ENCODE data around the gene BYSL.
A peak's percentile ranks its signal among the peaks of the same experiment; 100 is the strongest.
"Not testable (repeated sequence)": the region's sequence is repeated elsewhere in the genome, so short reads cannot be mapped to it uniquely, and the experiment has no call there.

BYSL gene

GRCh38 chr6:41942067-41942851, 21.0 kb downstream of the BYSL start:
- peak; percentile 40 for DNase-seq

DNA sequence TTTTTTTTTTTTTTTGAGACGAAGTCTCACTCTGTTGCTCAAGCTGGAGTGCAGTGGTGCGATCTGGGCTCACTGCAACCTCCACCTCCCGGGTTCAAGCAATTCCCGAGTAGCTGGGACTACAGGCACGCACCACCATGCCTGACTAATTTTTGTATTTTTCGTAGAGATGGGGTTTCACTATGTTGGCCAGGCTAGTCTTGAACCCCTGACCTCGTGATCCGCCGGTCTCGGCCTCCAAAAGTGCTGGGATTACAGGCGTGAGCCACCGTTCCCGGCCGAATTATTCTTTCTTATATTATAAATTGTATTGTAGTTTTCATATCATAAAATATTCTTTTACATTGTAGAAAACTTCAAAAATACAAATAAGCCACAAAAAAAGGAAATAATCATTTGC, 21.6 kb downstream of the BYSL start:
- not testable (repeated sequence) for DNase-seq

DNA sequence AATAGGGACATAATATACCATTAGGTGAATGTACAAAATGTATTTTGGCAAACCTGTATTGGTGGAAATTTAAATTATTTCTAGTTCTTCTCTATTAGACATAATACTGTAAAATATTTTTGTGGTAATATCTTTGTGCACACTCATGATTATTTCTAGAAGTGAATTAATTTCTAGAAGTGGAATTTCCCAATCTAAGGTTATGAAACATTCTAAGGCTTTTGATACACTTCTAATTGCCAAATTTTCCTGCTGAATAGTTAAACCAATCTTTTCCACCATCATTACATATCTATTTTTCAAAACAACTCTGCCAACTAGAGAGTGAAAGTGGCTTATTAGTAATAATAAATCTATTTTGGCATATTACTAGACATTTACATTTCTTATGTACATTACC, 22.2 kb downstream of the BYSL start:
- DNase-seq = no peak

DNA sequence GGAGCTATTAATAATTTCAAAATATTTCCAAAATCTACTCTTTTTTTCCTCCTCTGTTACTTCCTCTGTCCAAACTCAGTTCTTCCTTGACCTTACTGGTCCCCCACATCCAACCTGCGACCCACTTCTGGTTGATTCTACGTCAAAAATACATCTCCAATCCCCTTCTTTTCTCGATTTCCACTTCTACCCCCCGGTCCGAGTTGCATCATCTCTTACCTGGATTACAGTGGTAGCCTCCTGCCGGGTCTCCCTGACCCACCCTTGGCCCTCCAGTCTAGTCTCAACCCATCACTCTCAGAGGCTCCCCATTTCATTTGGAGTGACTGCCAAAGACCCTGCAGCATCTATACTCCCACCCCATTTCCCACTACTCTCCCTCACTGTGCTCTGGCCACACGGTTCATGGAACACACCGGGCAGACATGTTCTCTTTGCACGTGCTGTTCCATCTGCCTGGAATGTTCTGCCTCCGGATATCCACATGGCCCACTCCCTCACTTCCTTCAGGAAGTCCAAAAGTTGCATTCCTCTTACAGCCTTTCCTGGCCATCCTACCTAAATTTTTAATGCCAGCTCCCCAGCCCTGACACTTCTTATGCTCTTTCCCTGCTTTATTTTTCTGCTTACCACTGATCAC, 26.4 kb downstream of the BYSL start:
- DNase-seq = no peak

DNA sequence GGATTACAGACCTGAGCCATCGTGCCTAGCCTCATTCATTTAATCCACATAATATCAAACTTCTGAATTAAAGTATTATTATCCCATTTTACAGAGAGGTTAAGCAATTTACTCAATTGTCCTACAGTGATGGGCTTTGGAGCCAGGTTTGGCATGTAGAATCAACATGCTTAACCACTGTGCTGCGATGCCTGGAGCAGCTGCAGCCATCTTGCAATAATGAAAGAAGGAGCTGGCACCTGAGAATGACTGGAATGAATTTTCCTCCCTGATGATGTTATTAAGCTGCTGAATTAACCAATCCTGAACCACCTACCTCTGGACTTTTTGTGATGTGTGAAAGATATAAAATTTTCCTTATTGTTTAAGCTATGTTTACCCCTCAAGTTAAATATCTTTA, 33.4 kb downstream of the BYSL start:
- no peak for DNase-seq

DNA sequence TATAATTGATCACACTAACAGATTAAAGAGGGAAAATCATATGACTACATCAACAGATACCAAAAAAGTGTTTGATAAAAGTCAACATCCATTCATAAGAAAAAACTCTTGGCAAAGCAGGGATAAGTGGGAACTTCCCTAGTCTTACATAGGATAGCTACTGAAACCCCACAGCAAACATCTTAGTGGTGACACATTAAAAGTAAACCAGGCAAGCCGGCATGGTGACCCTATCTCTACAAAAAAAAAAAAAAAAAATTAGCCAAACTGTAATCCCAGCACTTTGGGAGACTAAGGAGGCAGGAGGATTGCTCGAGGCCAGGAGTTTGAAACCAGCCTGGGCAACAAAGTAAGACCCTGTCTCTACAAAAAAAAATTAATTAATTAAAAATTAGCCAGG, 34.1 kb downstream of the BYSL start:
- DNase-seq = no peak

DNA sequence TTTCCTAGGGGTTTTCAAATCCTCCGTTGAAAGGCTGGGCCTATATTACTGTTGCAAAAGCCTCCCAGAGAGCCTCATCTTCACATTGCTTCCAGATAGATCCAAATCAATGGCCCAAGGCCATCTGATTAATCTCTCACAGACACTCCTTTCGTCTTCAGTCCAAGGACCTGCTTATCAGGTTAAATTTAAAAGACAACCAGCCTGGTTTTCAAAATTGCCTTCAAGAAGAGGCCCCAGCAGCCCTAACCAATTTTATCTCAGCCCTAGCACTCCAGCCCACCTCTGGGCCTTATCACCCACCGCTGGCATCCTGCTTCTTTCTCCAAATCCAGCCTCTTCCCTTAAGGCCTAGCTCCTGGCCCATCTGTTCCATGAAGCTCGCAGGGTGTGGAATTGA, 35.8 kb downstream of the BYSL start:
- no peak for DNase-seq

DNA sequence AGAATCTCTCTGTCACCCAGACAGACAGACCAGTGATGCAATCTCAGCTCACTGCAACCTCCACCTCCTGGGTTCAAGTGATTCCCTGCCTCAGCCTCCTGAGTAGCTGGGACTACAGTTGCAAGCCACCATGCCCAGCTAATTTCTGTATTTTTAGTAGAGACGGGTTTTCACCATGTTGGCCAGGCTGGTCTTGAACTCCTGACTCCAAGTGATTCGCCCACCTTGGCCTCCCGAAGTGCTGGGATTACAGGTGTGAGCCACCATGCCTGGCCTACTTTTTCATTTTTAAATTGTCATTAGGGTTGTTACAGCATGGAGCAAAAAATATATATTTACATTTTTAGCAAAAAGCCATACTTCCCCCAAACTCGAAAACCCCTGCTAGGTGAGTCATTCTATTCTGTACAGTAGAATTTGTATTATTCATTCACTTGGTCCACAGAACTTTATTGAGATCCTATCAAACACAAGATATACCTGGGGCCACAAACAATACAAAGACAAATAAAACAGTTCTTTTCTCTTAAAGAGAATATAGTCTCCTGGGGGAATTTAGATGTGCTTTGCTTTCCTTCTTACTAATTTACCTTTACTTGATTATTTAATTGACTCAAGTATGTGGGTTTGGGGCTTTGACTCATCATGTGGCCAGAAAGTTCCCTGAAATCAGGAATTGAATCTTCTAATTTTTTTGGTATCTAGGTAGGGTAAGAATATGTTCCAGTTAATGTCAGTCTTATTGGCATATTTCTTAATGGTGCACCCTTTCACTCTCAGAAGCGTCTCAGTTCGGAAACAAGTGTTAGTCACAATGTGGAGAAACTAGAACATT, 36.9 kb downstream of the BYSL start:
- DNase-seq = peak; percentile 68

- DNase-seq = no peak
Observed at GRCh38 chr6:41960028-41960427, 38.7 kb downstream of the BYSL start.

- no peak for DNase-seq
Observed at GRCh38 chr6:41963371-41963770, 42.1 kb downstream of the BYSL start.

GRCh38 chr6:41964201-41964887, 43.0 kb downstream of the BYSL start:
- no peak for DNase-seq

DNA sequence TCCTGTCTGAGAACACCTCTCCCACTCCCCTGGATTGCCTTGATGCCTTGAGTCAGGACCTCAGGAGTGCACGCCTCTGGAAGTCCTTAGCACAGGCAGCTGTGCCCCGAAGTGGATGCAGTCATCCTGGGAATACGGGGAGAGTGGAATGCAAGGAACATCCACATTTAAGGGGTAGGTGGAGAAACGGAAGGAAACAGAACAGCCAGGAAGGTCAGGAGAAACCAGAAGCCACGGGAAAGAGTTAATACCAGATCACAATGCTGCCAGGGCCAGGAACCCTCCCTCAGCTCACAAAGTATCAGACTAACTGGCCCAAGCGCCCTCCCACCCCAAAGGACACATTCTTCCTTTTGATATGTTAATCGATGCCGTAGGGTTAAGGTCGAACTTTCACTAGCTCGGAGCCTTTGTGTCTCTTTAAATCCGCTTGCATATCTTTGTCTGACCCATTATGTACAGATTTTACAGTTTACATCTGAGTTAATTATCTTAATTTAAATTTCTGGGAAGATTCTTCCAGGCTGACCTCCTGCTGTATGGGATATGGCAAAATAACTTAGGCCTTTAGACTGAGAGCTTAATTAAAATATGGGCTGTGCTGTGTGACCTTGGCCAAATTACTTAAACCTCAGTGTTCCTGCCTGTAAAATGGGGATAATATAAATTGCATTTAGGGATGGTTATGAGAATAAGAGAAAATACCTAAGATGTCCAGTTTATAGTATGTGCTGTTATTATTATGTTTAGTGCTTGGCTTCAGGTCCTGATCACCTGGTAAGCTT, 44.3 kb downstream of the BYSL start:
- DNase-seq = no peak

- no peak for DNase-seq
Observed at GRCh38 chr6:41966214-41966920, 45.1 kb downstream of the BYSL start.

- no peak for DNase-seq
Observed at GRCh38 chr6:41966961-41967311, 45.6 kb downstream of the BYSL start.

DNA sequence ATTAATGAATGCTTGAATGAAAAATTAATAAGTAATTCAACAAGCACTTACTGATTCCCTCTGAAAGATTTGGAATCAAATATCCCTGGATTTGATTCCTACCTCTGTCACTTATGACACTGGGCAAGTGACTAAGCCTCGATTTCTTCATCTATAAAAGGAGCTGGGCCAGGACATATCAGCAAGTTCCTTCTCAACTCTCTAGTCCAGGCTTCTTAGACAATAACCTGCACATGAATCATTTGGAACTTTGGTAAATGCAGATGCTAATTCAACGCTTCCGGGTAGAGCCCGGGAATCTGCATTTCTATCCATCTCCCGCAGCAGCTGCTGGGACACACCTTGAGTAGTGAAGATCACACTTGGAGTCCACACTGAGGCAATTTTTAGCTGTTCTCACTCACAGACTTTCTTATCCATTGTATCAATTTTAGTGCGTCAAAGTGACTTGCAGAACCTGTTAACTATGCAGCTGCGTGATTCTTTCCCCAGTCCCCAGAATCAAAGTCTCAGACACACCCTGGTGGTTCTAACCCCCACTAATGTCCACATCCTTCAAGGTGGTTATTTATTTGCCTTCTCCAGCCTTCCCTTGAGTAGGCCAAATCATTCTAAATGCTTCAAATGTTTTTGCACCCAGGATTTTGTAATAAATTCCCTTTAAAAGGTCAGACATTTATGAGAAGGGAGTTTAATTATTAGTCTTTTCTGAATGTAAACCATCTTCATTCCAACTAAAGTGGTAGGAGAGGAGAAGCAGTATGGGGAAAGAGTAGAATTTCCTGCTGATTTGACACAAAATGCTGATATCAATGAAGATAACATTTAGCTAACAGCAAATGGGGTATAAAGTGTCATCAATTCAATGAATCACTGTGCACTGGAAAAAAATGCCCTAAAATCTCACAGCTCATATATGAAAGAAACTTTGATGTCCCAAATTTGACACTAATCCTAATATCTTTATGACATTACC, 46.3 kb downstream of the BYSL start:
- DNase-seq = no peak

DNA sequence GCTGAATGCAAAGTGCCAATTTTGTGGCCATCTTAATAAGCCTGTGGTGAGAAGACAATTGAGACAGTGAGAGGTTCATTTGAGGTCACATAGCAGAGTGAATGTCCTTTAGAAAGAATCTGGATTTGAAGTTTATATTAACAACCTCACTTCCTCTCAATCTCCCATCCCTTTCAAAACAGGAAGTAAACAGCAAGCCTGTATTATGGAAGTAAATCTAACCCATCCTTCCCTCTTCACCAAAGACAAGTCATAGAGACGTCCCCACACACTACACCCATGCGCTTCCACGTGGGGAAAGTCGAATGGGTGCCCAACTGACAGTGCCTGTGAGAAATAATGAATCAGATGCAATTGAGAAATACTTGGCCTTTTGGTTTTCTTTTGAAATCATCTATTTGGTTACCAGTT, 49.1 kb downstream of the BYSL start:
- DNase-seq = peak; percentile 18

- no peak for DNase-seq
Observed at GRCh38 chr6:41972826-41973225, 51.5 kb downstream of the BYSL start.

DNA sequence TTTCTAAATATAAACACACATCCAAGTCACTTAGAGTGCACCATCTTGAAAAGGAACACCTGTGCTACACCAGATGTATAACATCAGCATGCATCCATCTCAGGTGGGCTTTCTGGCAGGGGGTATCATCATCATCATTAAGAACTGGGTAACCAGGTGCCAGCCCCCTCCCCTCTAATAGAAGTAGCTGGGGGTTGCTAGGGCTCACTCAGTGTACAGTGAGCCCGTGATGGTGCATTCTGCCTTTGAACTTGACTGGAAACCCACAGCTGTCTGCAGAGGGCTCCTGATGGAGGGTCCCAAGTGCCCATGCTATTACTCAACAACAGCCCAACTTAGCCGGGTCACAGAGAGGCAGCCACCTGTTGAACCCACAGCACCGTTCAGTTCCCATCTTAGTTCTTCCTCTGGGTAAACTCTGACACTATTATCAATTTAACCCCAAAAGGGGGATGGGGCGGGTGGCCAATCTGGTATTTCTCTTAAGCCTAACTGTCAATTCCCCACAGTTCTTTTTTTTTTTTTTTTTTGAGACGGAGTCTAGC, 53.1 kb downstream of the BYSL start:
- no peak for DNase-seq

- no peak for DNase-seq
Observed at GRCh38 chr6:41975276-41975675, 54.0 kb downstream of the BYSL start.

- DNase-seq = no peak
Observed at GRCh38 chr6:41976794-41977484, 55.6 kb downstream of the BYSL start.

All from CD4-positive, alpha-beta T cell treated with Interleukin-4 for 4 hours (primary cell).